Stimulated activated CD4-positive, alpha-beta T cell treated with anti-CD3 and anti-CD28 coated beads, TNF-alpha, amount 100 ng/mL, for 24 hours (primary cell): Measurements from ENCODE around the gene TOLLIP.
"Not testable (repeated sequence)": the region's sequence is repeated elsewhere in the genome, so short reads cannot be mapped to it uniquely, and the experiment has no call there.

ENCODE experiments used
- DNase-seq, 3 experiments: peaks; one replicate each; pipeline ENCODE4 v3.0.0-alpha.2; 2020; ENCODE audit warnings: low read depth in 3 of 3

The TOLLIP gene

DNA sequence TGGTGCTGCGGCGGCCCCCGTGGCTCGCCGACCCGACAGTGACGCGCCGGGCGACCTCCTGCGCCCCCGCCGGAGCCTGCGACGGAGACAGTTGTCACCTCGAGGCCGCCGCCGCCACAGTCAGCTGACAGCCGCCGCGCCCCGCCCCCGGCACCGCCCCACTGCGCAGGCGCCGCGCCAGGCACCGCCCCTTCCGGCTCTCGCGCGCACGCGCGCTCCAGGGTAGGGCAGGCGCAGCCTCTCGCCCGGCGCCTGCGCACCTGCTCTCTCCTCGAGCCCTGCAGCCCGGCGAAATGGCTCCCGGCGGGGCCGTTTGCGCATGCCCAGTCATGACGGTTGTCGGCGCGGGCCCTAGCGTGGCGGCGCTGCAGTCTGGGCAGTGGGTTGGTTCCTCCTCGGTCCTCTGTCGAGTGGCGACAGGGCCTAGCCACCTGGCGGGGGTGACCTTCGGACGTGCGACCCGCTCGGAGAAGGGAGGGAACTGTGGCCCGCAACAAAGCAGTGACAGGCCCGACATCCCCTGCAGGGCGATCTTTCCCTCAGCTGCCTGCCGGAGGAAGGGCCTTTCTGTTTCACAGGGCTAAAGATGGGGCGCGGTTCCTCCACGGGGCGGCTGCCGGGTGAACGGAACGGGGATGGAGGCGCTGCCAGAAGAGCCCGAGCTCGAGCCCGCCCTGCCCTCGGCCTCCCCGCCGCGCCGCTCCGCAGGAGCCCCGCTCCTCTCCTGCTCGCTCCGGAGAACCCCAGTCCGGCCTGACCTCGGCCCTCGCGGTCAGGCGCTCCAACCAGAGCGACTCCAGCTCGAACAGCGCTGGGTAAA, at the start of gene TOLLIP:
Gene TOLLIP (minus strand): TSS at position 135 of the 820 bp plus-strand sequence. CDS start 134 bp downstream, at position 1.
- DNase-seq: peak; percentile 95 to 96 (median 95)

DNA sequence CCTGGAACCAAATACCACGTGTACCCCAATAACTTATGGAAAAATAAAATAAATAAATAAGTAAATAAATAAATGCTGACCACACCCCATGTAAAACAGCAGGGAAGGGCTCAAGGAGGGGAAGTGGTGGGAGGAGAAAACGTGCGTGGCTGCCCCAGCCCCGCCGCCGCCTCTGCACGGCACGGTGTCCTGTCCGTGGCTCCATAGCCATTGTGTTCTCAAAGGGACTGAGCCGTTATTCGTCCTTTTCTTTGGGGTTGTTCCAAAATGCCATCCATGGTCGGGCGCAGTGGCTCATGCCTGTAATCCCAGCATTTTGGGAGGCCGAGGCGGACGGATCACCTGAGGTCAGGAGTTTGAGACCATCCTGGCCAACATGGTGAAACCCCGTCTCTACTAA, 49.5 kb upstream of the TOLLIP start:
- DNase-seq: not testable (repeated sequence)

DNA sequence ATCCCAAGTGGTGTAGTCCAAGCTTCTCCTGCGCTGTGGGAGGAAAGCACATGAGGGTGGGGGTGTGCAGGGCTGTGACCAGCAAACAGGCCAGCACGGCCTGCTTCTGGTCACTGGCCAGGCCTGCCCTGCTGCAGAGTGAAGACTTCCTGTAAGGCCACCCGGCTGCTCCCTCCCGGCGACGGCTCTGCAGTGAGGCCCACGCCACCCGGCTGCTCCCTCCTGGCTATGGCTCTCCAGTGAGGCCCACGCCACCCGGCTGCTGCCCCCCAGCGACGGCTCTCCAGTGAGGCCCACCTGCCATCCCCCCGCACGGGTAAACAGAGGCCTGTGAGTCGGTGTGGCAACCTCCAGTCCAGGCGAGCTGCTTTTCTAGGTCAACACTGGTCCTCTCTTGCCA, 48.9 kb upstream of the TOLLIP start:
- DNase-seq: no peak

DNA sequence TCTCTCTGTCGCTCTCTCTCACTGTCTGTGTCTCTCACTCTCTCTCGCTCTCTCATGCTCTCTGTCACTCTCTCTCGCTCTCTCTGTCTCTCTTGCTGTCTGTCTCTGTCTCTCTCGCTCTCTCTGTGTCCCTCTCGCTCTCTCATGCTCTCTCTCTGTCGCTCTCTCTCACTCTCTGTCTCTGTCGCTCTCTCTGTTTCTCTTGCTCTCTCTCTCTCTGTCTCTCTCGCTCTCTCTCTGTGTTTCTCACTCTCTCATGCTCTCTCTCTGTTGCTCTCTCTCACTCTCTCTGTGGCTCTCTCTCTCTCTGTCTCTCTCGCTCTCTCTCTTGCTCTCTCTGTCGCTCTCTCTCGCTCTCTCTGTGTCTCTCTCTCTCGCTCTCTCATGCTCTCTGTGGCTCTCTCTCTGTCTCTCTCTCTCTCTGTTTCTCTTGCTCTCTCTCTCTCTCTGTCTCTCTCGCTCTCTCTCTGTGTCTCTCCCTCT, 47.1 kb upstream of the TOLLIP start:
- no peak for DNase-seq

DNA sequence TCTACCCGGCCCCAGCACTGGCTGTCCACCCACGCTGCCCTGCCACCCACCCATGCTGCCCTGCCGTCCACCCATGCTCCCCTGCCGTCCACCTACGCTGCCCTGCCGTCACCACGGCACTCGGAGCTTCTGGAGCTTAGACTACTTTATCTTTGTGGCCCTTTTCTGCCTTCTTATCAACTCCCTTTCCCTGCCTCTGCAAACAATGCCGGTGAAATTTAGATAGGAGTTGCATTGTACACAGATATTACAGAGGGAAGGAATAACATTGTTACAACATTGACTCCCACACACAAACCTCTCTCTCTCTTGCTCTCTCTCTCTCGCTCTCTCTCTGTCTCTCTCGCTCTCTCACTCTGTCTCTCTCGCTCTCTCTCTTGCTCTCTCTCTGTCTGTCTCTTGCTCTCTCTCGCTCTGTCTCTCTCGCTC, 46.6 kb upstream of the TOLLIP start:
- no peak for DNase-seq

DNA sequence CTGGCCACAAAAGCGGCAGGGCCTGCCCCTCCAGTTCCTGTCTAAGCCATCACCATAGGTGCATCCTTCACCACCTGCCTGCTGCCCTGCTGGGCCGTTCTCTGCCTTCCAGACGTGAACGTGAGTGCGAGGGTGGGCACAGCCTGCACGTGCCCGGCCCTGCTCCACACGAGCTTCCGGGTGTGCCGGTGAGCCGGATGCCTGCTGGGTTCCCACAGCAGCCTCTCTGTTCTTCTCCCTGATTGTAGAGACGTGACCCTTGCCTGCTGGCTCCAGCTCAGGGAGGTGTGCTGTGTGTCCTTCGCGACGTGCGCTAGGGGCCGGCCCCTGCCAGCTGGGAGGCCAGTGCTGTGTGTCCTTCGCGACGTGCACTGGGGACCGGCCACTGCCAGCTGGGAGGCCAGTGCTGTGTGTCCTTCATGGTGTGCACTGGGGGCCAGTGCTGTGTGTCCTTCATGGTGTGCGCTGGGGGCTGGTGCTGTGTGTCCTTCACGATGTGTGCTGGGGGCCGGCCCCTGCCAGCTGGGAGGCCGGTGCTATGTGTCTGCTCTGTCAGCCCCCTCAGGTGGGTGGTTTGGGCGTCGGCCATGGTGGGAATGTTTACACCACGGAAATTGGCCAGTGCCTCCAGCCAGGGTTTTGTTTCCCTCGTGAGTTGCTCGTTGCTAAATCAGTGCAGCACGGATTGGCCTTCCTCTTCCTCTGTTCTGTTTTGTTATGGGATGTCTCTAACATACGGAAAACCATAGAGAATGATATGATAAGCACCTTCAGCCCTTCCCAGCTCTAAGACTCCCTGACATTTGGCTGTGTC, 44.9 kb upstream of the TOLLIP start:
- DNase-seq: no peak

DNA sequence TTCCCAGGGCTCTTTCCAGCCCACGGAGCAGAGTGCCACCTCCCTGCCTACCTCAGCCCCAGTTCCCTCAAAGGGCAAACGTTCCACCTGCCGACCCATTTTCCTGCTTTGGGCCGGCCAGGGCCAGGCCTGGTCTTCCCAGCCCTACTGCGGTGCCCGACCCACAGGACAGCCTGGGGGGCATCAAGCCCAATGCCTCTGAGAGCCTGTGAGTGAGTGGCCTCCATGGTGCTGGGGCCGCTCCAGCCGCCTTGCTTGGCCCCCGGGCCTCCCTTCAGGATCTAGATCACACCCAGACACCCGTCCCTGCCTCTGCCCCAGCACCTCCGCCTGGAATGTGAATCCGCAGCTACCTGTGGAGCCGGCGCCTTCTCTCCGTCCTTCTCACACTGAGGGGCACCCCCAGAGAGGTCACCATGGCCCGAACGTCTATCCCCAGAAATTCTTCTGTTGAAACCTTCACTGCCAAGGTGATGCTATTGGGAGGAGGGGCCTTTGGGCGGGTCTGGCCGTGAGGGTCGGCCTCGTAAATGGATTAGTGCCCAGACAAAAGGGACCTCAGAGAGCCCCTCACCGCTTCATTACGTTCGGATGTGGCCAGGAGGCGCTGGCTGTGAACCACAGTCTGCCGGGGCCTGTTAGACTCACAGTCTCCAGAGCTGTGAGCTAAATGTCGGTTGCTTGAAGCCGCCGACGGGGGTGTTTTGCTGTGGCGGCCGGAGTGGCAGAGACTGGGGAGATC, 44.1 kb upstream of the TOLLIP start:
- no peak for DNase-seq

DNA sequence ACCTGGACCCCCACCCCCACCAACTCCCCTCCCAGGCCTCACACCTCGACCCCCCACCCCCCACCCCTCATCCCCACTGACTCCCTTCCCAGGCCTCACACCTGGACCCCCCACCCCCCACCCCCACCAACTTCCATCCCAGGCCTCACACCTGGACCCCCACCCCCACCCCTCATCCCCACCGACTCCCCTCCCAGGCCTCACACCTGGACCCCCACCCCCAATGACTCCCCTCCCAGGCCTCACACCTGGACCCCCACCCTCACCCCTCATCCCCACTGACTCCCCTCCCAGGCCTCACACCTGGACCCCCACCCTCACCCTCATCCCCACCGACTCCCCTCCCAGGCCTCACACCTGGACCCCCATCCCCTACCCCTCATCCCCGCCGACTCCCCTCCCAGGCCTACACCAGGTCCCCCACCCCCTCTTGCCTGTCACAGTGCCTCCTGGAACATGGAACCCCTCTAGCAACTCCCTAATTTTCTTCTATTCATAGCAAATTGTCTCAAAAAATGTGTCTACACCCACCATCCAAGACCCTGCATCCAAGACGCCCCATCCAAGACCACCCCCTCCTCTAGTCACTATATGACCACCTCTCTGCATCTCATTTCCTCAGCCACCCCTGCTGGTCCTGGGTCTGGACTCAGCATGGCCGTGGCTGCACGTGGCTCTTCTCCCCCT, 43.4 kb upstream of the TOLLIP start:
- DNase-seq: no peak

DNA sequence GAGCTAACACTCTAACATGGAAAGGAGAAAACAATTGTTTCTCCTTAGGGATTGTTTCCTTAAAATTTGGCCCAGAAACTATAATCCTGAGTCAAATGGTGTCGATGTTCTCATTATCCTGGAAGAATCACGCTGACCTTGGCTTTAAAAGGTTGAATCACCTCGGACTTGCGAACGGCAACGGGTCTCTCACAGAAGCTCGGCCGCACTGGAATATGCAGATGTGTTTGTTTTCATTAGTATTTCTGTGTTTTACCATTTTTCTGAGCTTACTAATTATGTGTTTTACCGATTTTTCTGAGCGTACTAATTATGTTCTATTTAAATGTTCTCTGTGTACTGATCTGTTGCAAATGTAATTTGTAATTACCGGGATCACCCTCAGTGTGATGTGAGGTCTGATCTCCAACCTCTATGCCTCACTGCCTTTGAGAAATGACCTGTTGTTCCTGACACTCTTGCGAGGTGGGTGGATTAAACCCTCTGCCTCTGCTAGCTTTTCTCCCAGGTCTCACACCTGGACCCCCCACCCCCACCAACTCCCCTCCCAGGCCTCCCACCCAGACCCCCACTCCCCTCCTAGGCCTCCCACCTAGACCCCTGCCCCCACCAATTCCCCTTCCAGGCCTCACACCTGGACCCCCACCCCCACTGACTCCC, 42.0 kb upstream of the TOLLIP start:
- DNase-seq: peak in 1 of 3 experiments; percentile 6

DNA sequence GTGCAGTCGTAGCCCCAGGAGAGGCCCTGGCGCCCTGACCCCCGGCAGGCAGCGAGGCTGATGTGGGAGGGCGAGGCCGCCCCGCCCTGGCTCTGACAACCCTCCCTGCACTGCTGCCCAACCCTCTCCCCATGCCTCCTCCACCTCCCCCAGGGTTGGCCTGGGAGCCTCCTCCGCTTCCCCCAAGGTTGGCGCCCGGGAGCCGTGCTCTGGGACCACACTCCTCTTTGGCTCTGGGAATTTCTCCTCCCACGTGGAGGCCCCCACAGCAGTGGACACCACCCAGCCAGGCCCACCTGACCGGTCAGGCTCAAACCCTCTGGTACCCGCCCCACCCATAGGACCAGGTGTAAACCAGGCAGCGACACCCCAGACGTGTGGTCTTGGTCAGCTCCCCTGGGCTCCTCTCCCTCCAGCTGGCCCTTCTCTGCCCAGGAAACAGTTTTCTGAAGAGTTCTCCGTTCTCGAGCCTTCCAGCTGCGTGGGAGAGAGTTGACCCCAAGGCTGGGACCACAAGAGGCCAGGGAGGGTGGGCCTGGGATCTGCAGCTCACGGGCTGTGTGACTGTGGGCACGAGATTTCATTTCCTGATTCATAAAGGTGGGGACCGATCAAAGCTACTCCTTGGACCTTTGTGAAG, 40.8 kb upstream of the TOLLIP start:
- no peak for DNase-seq

DNA sequence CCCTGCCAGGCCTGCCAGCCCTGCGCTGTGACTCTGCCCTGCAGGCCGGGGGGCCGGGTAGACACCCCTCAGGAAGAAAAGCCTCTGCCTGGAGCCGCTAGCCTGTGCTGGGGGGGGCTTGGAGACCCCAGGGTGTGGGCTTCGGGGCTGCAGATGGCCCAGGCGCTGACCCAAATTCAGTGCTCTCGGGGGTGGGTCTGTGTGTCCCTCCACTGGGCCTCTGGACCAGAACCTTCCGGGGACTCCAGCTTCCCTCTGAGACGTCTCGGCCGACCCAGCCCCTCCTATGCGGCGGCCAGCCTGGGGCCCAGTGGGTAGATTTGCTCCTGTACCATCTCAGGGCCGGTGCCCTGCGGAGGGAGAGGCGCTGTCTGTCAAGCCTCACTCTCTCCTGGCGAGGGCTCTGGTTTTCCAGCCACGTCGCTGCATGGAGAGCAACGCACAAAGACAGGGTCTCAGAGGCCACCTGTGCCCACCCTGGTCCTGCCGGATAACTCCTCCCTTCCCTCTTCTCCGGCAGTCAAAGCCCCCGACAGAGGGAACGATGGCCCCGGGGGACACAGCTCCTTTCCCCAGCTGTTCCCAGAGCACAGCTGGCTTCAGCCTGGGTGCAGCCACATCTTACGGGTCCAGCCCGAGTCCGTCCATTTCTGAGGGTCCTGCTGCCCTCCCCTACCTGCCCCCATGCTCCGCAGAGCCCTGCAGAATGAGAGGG, 40.1 kb upstream of the TOLLIP start:
- no peak for DNase-seq

DNA sequence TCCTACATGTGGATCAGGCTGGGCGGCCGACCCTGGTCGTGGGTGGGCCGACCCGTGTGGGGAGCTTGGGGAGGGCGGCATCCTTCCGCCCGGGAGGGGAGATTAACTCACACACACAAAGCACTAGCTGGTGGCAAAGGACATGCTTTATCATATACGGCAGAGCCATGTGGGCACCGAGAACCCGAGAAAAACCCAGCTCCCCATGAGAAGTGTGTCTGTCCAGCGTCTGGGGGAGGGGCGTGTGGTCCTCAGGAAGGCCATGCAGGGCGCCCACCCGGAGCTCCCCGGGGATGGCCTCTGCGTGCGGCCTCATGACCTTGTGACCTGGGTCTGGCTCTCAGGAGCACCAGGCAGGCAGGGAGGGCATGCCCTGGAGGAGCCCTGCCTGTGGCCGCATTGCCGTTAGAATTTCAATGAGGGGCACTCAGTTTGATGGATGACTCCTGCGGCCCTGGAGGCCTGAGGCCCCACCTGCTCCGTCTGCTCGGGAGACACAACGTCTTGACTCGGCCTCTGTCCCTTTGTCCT, 39.4 kb upstream of the TOLLIP start:
- no peak for DNase-seq

DNA sequence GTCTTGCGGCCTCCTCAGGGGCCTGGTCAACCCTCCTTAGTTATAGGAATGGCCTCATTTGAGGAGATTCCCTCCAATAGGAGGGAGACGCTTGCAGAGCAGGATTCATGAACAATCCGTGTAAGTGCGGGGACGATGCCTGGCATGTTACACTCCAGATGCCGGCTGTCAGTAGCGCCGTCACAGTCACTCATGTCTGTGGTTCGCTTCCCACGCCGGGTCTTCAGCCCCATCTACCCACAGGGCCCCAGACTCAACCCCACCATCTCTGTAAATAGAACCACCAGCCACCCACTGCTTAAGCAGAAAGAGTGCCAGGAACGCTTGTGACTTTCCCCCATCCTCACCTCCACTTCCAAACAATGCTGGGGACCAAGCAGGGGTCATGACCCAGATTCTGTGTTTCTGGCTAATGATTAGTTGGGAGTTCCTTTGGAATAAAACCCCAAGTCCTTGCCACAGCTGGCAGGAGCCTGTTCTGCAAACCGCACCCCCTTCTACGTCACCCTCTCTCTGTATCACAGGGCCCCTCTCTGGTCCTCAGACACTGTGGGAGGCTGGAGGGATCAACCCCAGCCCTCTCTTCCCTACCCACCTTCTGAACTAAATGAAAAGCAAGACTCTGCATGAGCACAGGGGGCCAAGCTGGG, 38.8 kb upstream of the TOLLIP start:
- no peak for DNase-seq

DNA sequence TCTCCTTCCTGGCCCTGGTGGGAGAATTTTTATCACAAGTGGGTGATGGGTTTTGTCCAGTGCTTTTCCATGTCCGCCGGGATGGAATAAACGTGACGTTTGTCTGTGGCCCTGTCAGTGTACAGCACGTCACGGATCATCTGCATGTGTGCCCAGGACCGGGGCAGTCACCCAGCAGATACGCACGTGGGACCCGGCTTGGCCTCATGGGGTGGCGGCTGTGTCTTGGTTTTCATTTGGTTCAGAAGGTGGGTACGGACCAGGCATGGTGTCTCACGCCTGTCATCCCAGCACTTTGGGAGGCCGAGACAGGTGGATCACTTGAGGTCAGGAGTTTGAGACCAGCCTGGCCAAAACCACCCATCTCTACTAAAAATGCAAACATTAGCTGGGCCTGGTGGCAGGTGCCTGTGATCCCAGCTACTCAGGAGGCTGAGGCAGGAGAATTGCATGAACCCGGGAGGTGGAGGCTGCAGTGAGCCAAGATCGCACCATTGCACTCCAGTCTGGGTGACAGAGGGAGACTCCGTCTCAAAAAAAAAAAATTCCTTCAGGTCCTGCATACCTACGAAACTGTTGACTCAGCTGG, 38.1 kb upstream of the TOLLIP start:
- not testable (repeated sequence) for DNase-seq

DNA sequence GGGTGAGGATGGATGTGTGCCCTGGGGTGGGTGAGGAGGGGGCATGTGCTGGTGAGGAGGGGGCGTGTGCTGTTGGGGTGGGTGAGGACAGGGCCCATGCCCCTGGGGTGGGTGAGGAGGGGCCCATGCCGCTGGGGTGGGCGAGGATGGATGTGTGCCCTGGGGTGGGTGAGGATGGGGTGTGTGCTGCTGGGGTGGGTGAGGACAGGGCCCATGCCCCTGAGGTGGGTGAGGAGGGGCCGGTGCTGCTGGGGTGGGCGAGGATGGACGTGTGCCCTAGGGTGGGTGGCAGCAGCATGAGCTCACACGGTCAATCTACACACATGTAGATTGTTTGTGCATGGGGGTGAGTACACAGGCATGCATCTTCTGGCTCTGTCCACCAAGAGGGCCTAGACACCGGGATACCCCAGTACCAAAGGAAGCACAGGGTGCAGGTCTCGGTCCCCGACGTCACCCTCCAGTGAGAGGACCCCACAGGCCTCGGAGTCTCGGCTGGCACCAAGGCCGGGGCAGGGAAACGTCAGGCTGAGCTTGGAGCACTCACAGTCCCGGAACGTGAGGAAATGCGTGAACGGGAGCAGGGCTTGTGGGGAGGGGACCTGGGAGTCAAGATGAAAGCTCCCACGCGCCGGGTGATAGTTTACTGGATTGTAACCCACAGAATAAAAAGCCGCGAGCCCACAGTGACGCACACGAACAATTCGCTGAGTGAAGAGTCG, 37.4 kb upstream of the TOLLIP start:
- DNase-seq: no peak

DNA sequence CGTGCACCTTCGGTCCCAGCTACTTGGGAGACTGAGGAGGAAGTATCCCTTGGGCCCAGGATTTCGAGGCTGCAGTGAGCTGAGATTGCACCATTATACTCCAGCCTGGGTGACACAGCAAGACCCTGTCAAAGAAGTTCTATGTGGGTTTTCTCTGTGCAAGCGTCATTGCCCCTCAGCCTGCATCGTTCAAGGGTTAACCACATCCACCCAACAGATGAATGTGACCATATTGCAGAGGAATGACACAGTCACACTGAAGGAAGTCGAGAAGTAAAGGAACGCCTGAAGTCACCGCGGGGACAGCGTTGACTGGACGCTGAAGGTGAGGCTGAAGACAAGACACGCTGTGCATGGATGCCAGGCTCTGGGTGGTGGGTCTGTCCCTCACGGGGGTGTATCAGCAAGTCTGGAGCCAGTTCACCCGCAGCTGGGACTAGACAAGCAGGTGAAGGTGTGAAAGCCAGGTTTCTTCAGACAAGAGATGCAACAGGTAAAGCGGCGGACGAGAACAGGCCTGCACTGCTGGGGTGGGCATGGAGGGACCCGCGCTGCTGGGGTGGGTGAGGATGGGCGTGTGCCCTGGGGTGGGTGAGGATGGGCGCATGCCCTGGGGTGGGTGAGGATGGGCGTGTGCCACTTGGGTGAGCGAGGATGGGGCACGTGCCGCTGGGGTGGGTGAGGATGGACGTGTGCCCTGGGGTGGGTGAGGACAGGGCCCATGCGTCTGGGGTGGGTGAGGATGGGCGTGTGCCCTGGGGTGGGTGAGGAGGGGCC, 36.5 kb upstream of the TOLLIP start:
- no peak for DNase-seq

DNA sequence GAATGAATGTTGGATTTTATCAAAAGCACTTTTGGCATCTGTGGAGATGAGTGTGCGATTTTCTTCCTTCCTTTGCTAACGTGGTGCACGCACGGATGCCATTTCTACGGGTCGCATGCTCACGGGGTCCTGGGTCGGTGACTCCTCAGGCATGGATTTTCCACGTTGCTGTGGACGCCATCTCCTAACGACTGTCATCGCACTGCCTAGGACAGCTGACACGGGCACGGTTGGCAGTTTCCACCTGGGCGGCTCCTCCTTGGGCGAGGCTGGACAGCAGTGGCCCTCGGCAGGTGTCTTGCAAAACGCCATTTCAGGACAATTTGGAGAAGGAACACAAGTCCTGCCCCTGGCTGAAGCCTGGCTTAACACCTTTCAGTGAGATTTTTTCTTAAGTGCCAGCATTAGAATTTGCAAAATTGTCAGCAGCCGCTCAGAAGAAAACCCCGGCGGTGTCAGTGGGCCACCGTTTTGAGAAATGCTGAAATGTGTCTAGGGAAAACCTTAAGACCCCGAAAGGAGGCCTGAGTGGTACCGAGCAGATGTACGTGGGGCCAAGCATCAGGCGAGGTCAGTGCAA, 34.7 kb upstream of the TOLLIP start:
- DNase-seq: no peak
